Embryonic facial prominence (tissue), 1 donor: Measurements from ENCODE around the gene ATP8B2.

Experiments
- DNase-seq: peaks from one replicate; pipeline ENCODE4 v3.0.0-alpha.2; 2016; ENCODE audit errors: extremely low spot score

ATP8B2 gene

GRCh38 chr1:154398678-154399077, 73.4 kb downstream of the ATP8B2 start:
- no peak for DNase-seq

- DNase-seq: no peak
Measured at GRCh38 chr1:154400381-154400801, 75.1 kb downstream of the ATP8B2 start.
